ENCODE data around the gene RTCA.
"Not testable (repeated sequence)": the region's sequence is repeated elsewhere in the genome, so short reads cannot be mapped to it uniquely, and the experiment has no call there.

The RTCA gene

GRCh38 chr1:100305954-100306353 lies 39.9 kb downstream of the RTCA start:
- in situ Hi-C loops (cut with MboI; ENCODE audit: low sequenced_read_pairs): no loop called here

DNA sequence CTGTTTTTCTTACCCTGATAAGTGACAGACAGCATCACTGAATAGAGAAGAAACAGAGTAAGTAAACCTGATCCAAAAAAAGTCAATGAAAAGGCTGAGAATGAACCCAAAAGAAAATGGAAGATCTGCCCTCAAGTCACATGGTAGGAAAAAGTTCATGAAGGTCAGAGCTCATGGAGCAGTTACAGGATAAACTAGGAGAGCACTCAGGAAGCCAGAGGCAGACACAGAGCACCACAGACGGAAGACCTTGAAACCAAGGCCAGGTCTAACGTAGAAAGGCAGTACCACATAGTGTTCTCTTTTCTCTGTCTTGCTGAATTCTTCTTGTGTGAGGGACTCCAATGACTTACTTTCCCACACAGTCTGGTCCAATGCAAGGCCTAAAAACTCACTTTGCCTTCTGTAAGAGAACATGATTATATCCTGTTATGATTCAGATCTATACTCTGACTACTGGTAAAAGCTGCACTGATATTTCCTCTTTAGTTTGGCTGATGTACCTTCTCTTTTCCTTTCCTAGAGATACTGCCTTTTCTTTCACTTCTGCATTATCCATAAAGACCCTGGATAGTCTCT lies 40.8 kb downstream of the RTCA start:
- in situ Hi-C loops (cut with MboI; ENCODE audit: low sequenced_read_pairs): no loop called here

DNA sequence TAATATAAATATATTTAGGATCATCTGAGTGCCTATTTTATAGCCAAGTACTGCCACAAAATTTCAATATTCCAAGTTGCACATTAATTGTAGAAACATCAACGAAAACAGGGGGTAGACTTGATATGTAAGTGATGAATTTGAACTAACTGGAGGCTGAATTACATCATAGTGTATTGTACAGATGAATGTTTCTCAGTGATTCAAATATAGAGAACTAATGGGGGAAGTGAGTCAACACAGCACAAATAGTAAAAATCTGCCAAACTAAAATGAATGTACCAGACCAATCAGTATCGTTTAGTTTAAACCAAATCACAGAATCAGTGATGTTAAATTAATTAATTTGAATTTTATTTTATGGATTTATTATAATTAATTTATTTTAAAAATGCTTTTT lies 42.8 kb downstream of the RTCA start:
- in situ Hi-C loops (cut with MboI; ENCODE audit: low sequenced_read_pairs): no loop called here

DNA sequence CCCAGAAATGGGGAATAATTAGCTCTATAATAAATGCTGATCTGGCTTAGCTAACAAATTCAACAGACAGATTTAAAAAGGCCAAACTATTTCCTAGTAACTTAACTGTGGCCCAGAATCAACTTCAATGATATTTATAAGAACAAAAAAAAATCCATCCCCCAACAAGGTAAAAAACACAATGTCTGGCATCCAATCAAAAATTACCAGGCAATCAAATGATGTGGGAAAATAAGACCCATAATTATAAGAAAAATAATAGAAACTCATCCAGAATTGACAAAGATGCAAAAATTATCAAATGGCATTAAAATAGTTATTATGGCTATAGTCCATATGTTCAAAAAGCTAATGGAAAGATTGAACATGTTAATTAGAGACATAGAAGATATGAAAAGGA lies 43.8 kb downstream of the RTCA start:
- in situ Hi-C loops (cut with MboI; ENCODE audit: low sequenced_read_pairs): no loop called here

DNA sequence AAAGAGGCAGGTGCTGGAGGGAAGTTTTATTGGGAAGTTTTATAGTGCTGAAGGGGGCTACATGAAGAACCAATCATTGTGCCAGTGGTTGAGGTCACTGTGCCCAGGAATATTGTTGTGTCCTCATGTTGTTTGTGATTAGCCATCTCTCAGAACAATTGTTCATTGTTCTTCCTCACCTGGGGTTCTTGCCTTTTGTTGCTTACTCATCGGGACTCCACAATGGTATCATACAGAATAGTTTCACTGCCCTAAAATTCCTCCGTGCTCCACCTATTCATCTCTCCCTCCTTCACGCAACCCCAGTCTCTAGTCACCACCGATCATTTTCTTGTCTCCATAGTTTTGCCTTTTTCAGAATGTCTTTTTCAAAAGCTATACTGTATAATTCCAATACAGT lies 47.4 kb downstream of the RTCA start:
- in situ Hi-C loops (cut with MboI; ENCODE audit: low sequenced_read_pairs): no loop called here

DNA sequence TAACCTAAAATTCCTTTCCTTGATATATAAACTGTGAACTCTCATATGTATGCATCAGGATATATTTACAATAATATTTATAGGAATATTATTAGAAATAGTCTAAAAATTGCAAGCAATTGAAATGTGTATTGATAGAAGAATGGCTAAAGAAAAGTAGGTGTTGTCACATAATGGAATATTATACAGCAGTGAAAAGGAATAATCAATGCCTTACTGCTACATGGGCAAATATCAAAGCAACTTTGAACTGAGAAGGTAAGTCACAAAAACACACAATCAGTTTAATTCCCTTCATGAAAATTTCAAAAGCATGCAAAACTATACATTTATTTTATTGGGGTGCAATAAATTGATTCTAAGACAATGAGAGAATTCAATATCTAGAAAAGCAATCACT lies 50.6 kb downstream of the RTCA start:
- in situ Hi-C loops (cut with MboI; ENCODE audit: low sequenced_read_pairs): no loop called here

DNA sequence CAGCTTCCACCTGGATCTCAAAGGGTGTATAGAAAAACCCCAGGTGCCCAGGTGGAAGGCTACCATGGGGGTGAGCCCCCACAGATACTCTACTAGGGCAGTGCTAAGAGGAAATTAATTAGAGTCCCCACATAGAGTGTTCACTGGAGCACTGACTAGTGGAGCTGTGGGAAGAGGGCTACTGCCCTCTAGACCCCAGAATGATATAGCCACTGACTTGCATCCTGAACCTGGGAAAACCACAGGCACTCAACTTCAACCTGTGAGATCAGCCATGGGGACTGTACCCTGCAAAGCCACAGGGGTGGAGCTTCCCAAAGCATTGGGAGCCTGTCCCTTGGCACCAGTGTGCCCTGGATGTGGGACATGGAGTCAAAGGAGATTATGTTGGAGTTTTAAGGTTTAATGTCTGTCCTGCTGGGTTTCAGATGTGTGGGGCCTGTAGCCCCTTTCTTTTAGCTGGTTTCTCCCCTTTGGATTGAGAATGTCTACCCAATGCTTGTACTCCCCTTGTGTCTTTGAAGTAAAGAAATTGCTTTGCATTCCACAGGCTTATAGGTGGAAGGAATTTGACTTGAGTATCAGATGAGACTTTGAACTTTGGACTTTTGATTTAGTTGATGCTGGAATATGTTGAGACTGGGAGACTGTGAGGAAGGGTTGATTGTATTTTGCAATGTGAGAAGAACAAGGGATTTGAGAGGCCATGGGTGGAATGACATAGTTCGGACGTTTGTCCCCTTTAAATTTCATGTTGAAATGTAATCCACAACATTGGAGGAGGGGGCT lies 54.5 kb downstream of the RTCA start:
- in situ Hi-C loops (cut with MboI; ENCODE audit: low sequenced_read_pairs): no loop called here

GRCh38 chr1:100321100-100321493 lies 55.1 kb downstream of the RTCA start:
- in situ Hi-C loops (cut with MboI; ENCODE audit: low sequenced_read_pairs): no loop called here

- in situ Hi-C loops (cut with MboI; ENCODE audit: low sequenced_read_pairs): no loop called here
These were observed 55.5 kb downstream of the RTCA start for GRCh38 chr1:100321506-100321905.

- in situ Hi-C loops (cut with MboI; ENCODE audit: low sequenced_read_pairs): no loop called here
These were observed 56.6 kb downstream of the RTCA start for GRCh38 chr1:100322436-100323211.

GRCh38 chr1:100323419-100324106 lies 57.5 kb downstream of the RTCA start:
- in situ Hi-C loops (cut with MboI; ENCODE audit: low sequenced_read_pairs): no loop called here

GRCh38 chr1:100325415-100326324 lies 59.7 kb downstream of the RTCA start:
- in situ Hi-C loops (cut with MboI; ENCODE audit: low sequenced_read_pairs): no loop called here

- in situ Hi-C loops (cut with MboI; ENCODE audit: low sequenced_read_pairs): not testable (repeated sequence)
These were observed 60.3 kb downstream of the RTCA start for GRCh38 chr1:100326325-100326670.

DNA sequence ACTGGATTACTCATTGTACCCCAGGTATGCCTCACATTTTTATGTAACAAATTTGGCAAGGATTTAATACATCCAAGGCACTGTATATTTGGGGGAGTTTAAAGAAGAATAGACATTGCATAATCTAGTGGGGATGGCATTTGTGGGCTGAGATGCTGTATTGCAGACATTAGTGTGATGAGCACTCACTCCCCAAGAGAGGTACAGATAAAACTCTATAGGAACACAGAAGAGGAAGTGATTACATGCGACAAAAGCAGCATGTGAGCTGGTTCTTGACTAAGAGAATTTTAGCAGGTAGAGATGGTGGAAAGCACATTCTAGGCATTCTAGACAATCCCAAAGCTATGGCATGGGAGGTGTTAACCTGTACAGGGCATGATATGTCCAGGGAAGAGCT lies 62.1 kb downstream of the RTCA start:
- in situ Hi-C loops (cut with MboI; ENCODE audit: low sequenced_read_pairs): no loop called here

DNA sequence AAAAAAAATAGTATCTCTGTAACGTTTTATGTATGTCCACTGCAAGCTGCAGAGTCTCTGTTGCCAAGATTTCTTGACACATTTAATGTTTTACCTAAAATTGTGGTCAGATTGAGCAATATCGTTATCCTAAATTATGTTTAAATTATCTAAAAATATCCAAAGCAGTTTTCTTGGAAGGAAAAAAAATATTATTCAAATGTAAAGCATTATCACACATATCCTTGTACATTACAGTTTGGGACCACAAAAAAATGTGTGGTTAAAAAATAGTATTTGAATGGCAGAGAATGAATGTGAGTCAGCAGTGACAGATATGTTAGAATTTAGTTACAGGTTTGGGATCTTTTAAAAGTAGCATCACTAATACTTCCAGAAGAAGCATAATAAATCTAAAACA lies 65.1 kb downstream of the RTCA start:
- in situ Hi-C loops (cut with MboI; ENCODE audit: low sequenced_read_pairs): not testable (repeated sequence)

DNA sequence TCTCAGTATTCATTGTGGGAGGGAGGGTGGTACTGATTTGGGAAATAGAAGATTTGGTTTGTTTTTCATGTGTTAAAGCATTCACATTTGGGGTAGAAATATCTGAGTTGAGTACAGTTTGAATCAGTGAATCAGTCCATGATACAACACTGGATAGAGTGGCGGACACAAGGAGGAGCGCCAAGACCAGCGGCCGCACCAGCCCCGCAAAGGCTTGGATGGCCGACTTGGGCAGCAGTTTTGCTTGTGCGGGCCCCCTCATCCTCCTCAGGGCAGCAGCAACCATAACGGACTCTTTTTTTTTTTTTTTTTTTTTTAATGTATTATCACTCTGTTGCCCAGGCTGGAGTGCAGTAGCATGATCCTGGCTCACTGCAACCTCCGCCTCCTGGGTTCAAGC lies 66.3 kb downstream of the RTCA start:
- in situ Hi-C loops (cut with MboI; ENCODE audit: low sequenced_read_pairs): no loop called here

DNA sequence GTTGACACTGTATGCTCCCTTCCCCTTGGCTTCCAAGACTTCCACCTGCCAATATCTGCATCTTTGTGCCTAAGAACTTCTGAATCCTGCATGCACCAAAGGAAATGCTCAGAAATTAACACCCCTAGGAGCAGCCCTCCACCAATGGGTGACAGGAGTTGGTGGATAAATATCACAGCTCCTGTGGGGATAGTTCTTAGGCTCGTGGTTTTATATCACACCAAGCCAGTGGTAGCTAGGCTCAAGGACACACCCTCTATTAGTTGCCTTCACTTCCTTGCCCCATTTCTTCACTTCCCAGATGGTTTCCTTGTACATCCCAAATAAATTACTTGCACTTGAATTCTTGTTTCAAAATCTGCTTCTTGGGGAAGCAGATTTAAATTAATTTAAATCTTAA lies 69.4 kb downstream of the RTCA start:
- in situ Hi-C loops (cut with MboI; ENCODE audit: low sequenced_read_pairs): no loop called here

DNA sequence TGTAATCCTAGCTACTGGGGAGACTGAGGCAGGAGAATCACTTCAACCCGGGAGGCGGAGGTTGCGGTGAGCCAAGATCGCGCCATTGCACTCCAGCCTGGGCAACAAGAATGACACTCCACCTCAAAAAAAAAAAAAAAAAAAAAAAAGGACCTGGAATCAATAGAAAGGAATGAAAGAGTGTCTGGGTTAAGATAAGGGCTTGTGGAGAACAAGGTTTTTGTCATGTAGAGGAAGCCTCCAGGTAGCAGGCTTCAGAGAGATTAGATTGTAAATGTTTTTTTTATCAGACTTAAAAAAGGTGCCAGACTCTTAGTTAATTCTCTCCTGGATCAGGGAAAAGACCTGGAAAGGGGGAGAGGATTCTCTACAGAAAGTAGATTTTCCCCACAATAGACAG lies 71.9 kb downstream of the RTCA start:
- in situ Hi-C loops (cut with MboI; ENCODE audit: low sequenced_read_pairs): not testable (repeated sequence)

DNA sequence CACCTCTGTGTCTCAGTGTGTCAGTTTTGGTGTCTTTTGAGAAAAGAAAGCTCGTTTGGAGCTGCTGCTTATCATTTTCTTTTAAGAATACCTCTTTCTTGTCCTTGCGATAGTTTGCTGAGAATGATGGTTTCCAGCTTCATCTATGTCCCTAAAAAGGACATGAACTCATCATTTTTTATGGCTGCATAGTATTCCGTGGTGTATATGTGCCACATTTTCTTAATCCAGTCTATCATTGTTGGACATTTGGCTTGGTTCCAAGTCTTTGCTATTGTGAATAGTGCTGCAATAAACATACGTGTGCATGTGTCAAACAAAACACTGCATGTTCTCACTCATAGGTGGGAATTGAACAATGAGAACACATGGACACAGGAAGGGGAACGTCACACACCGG lies 73.7 kb downstream of the RTCA start:
- in situ Hi-C loops (cut with MboI; ENCODE audit: low sequenced_read_pairs): not testable (repeated sequence)

DNA sequence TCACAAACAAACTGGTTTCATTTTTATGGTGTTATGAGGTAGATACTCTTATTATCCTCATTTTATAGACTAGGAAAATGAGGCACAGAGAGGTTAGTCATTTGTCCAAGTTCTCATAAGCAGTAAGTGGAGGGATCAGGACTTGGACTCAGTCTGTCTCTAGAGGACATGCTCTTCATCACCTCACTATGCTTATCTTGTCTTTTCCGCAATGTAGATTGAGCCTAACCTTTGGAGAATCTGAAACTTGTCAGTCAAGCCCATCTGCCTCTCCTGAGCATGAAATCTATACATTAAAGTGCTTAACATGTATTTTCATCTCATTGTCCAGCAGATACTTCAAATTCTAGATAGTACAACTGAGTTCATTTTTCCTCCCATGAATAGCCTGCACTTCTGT lies 74.5 kb downstream of the RTCA start:
- in situ Hi-C loops (cut with MboI; ENCODE audit: low sequenced_read_pairs): no loop called here

GRCh38 chr1:100342348-100342747 lies 76.3 kb downstream of the RTCA start:
- in situ Hi-C loops (cut with MboI; ENCODE audit: low sequenced_read_pairs): no loop called here

All from HL-60/S4 (cell line).